Activated T-helper 1 cell treated with Interleukin-2 at 50 U/mL for 16 hours (primary cell): ENCODE measurements around the gene DIDO1.

ENCODE experiments used
- DNase-seq: peaks from one replicate; pipeline ENCODE4 v3.0.0-alpha.2; 2020; ENCODE audit warnings: low read depth

Gene DIDO1

GRCh38 chr20:62894261-62894660 lies 32.0 kb downstream of the DIDO1 start:
- DNase-seq, result no peak

- no peak for DNase-seq
These were observed 32.6 kb downstream of the DIDO1 start for GRCh38 chr20:62893700-62894099.

GRCh38 chr20:62892348-62893304 lies 33.7 kb downstream of the DIDO1 start:
- no peak for DNase-seq

GRCh38 chr20:62891111-62891510 lies 35.2 kb downstream of the DIDO1 start:
- DNase-seq, result no peak

GRCh38 chr20:62890444-62890843 lies 35.9 kb downstream of the DIDO1 start:
- no peak for DNase-seq

- no peak for DNase-seq
These were observed 36.4 kb downstream of the DIDO1 start for GRCh38 chr20:62889871-62890270.

GRCh38 chr20:62889411-62889810 lies 36.9 kb downstream of the DIDO1 start:
- no peak for DNase-seq

GRCh38 chr20:62888910-62889309 lies 37.4 kb downstream of the DIDO1 start:
- DNase-seq, result no peak

GRCh38 chr20:62888406-62888805 lies 37.9 kb downstream of the DIDO1 start:
- DNase-seq, result no peak

GRCh38 chr20:62887860-62888239 lies 38.5 kb downstream of the DIDO1 start:
- DNase-seq, result no peak

- DNase-seq, result no peak
These were observed 39.0 kb downstream of the DIDO1 start for GRCh38 chr20:62887152-62887859.

- DNase-seq, result no peak
These were observed 39.6 kb downstream of the DIDO1 start for GRCh38 chr20:62886709-62887058.

GRCh38 chr20:62885896-62886708 lies 40.2 kb downstream of the DIDO1 start:
- no peak for DNase-seq

- DNase-seq, result no peak
These were observed 41.0 kb downstream of the DIDO1 start for GRCh38 chr20:62885046-62885895.

- DNase-seq, result no peak
These were observed 41.7 kb downstream of the DIDO1 start for GRCh38 chr20:62884556-62884955.

GRCh38 chr20:62882426-62882825 lies 43.9 kb downstream of the DIDO1 start:
- DNase-seq, result no peak

GRCh38 chr20:62881662-62882395 lies 44.5 kb downstream of the DIDO1 start:
- DNase-seq, result no peak

GRCh38 chr20:62880935-62881661 lies 45.2 kb downstream of the DIDO1 start:
- DNase-seq, result no peak

- DNase-seq, result no peak
These were observed 46.0 kb downstream of the DIDO1 start for GRCh38 chr20:62880147-62880934.
